H1 (cell line): Measurements from ENCODE around the gene ZNF451. TPM values are rescaled to one million over a fixed set of nuclear protein-coding genes. Genes with fewer than 3 reads are reported as not detected.

Experiments used
- ASH2L ChIP-seq: fragments of 200-600, 300-600 bp; sonication (generic); IDR thresholded peaks from one replicate; pipeline ENCODE4 v1.7.1; 2017; ENCODE audit warnings: low read length
- CHD1 ChIP-seq: IDR thresholded peaks from 2 replicates; pipeline ENCODE4 v1.6.1; 2012; ENCODE audit warnings: low read depth, low read length, improper control_type of control experiment
- CTBP2 ChIP-seq: IDR thresholded peaks from 2 replicates; pipeline ENCODE4 v1.7.0; 2011; ENCODE audit warnings: borderline replicate concordance, mild to moderate bottlenecking, moderate library complexity, mixed read lengths, low read length; ENCODE audit not compliant: insufficient read depth, insufficient read length
- KDM5A ChIP-seq: fragments of 200-600 bp; IDR thresholded peaks from 2 replicates; pipeline ENCODE4 v1.7.1; 2012; ENCODE audit warnings: mild to moderate bottlenecking, low read length, inconsistent platforms, mixed read lengths
- POLR2A ChIP-seq, 2 experiments: IDR thresholded peaks; 1 replicate in 1 of 2; 2 replicates in 1 of 2; pipeline ENCODE4 v1.6.1; 2011; ENCODE audit warnings: low read depth in 2 of 2, low read length in 2 of 2, mild to moderate bottlenecking in 2 of 2; ENCODE audit errors: control extremely low read depth in 1 of 2
- RAD21 ChIP-seq, 2 experiments: IDR thresholded peaks in 1 of 2; conservative IDR thresholded peaks in 1 of 2; 2 replicates each; pipeline ENCODE4 v1.6.1; 2011; ENCODE audit warnings: low read depth in 2 of 2, low read length in 2 of 2, improper control_type of control experiment in 1 of 2, inconsistent platforms in 1 of 2, mild to moderate bottlenecking in 1 of 2, moderate library complexity in 1 of 2
- RBBP5 ChIP-seq: IDR thresholded peaks from 2 replicates; pipeline ENCODE4 v1.7.1; 2012; ENCODE audit warnings: low read depth, mild to moderate bottlenecking, inconsistent platforms, low read length, moderate library complexity, borderline replicate concordance
- RNF2 ChIP-seq: fragments of 200-900, 300-1000 bp; sonication (generic); IDR thresholded peaks from 2 replicates; pipeline ENCODE4 v1.7.1; 2016; ENCODE audit warnings: borderline replicate concordance, low read depth, mild to moderate bottlenecking, antibody characterized with exemption, low read length; ENCODE audit not compliant: poor library complexity, severe bottlenecking; ENCODE audit errors: missing control alignments
- SIRT6 ChIP-seq: IDR thresholded peaks from one replicate; pipeline ENCODE4 v1.7.1; 2012; ENCODE audit warnings: low read length, inconsistent platforms
- TAF1 ChIP-seq: IDR thresholded peaks from 2 replicates; pipeline ENCODE4 v1.6.1; 2011; ENCODE audit warnings: mild to moderate bottlenecking, low read depth, low read length
- TBP ChIP-seq: IDR thresholded peaks from 2 replicates; pipeline ENCODE4 v1.6.1; 2011; ENCODE audit warnings: low read depth, low read length, improper control_type of control experiment
- polyA plus RNA-seq, 7 experiments: library from polyadenylated mRNA; depleted of rRNA in 3 of 7; stranded (reverse) in 5 of 7; unstranded in 2 of 7; fragments of >200 nt in 5 of 7; fragments of 200-250 nt in 2 of 7; gene quantifications; 1 replicate in 5 of 7; 2 replicates in 1 of 7; 4 replicates in 1 of 7; pipeline versions ENCODE4 v1.2.1 to v1.2.3, GENCODE V29; 2011 to 2013; ENCODE audit warnings: missing spikeins in 2 of 7, mixed read lengths in 2 of 7
- total RNA-seq: library from RNA; stranded (reverse); fragmentation: NEBNext Ultra II Directional; extraction: Animal tissue kit (Norgen Biotek cat#: 25700); gene quantifications from 2 replicates; pipeline ENCODE4 v1.2.1, GENCODE V29; 2021
- TF ChIP-seq, protein P1 (sequence below): fragments of 300-600 bp; sonication (generic); IDR thresholded peaks from 2 replicates; pipeline ENCODE4 v1.7.1; 2012; ENCODE audit warnings: low read length, moderate library complexity, mild to moderate bottlenecking, inconsistent platforms; ENCODE audit not compliant: insufficient replicate concordance

The ZNF451 gene
- total and polyA plus RNA-seq, 2 of the 8 experiments (the other 6 are each of a cell fraction or from before 2014, with no cell fraction given) = 10.7 to 56.8 TPM

DNA sequence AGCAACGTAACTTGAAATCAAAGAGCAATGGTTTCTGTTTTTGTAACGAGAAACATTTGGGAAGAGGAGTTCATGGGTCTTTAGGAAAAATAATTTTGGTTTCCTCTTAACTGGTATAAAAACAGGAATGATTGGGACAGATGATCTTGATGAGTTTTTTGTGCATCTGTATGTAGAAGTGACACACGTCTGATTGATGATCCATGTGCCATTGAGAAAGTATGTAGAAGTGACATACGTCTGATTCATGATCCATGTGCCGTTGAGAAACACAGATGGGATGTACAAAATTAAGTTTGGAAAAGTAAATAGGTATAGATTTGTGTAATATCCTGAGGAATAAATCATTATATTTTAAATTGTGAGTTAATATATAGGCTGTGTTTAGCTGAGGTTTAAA, 41.4 kb upstream of the ZNF451 start (continued):
- TF ChIP-seq, protein P1, sequence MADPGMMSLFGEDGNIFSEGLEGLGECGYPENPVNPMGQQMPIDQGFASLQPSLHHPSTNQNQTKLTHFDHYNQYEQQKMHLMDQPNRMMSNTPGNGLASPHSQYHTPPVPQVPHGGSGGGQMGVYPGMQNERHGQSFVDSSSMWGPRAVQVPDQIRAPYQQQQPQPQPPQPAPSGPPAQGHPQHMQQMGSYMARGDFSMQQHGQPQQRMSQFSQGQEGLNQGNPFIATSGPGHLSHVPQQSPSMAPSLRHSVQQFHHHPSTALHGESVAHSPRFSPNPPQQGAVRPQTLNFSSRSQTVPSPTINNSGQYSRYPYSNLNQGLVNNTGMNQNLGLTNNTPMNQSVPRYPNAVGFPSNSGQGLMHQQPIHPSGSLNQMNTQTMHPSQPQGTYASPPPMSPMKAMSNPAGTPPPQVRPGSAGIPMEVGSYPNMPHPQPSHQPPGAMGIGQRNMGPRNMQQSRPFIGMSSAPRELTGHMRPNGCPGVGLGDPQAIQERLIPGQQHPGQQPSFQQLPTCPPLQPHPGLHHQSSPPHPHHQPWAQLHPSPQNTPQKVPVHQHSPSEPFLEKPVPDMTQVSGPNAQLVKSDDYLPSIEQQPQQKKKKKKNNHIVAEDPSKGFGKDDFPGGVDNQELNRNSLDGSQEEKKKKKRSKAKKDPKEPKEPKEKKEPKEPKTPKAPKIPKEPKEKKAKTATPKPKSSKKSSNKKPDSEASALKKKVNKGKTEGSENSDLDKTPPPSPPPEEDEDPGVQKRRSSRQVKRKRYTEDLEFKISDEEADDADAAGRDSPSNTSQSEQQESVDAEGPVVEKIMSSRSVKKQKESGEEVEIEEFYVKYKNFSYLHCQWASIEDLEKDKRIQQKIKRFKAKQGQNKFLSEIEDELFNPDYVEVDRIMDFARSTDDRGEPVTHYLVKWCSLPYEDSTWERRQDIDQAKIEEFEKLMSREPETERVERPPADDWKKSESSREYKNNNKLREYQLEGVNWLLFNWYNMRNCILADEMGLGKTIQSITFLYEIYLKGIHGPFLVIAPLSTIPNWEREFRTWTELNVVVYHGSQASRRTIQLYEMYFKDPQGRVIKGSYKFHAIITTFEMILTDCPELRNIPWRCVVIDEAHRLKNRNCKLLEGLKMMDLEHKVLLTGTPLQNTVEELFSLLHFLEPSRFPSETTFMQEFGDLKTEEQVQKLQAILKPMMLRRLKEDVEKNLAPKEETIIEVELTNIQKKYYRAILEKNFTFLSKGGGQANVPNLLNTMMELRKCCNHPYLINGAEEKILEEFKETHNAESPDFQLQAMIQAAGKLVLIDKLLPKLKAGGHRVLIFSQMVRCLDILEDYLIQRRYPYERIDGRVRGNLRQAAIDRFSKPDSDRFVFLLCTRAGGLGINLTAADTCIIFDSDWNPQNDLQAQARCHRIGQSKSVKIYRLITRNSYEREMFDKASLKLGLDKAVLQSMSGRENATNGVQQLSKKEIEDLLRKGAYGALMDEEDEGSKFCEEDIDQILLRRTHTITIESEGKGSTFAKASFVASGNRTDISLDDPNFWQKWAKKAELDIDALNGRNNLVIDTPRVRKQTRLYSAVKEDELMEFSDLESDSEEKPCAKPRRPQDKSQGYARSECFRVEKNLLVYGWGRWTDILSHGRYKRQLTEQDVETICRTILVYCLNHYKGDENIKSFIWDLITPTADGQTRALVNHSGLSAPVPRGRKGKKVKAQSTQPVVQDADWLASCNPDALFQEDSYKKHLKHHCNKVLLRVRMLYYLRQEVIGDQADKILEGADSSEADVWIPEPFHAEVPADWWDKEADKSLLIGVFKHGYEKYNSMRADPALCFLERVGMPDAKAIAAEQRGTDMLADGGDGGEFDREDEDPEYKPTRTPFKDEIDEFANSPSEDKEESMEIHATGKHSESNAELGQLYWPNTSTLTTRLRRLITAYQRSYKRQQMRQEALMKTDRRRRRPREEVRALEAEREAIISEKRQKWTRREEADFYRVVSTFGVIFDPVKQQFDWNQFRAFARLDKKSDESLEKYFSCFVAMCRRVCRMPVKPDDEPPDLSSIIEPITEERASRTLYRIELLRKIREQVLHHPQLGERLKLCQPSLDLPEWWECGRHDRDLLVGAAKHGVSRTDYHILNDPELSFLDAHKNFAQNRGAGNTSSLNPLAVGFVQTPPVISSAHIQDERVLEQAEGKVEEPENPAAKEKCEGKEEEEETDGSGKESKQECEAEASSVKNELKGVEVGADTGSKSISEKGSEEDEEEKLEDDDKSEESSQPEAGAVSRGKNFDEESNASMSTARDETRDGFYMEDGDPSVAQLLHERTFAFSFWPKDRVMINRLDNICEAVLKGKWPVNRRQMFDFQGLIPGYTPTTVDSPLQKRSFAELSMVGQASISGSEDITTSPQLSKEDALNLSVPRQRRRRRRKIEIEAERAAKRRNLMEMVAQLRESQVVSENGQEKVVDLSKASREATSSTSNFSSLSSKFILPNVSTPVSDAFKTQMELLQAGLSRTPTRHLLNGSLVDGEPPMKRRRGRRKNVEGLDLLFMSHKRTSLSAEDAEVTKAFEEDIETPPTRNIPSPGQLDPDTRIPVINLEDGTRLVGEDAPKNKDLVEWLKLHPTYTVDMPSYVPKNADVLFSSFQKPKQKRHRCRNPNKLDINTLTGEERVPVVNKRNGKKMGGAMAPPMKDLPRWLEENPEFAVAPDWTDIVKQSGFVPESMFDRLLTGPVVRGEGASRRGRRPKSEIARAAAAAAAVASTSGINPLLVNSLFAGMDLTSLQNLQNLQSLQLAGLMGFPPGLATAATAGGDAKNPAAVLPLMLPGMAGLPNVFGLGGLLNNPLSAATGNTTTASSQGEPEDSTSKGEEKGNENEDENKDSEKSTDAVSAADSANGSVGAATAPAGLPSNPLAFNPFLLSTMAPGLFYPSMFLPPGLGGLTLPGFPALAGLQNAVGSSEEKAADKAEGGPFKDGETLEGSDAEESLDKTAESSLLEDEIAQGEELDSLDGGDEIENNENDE = no peak
- no peak for TF ChIP-seq RNF2
- no peak for TF ChIP-seq KDM5A
- TF ChIP-seq RAD21 (IDR thresholded peaks at IDR 0.05 in 1 of 2, conservative IDR thresholded peaks at IDR 0.05 in 1 of 2; ENCODE audit: low read depth in 2 of 2, low read length in 2 of 2) = no peak
- no peak for TF ChIP-seq SIRT6
- TF ChIP-seq ASH2L = no peak
- TF ChIP-seq TBP = no peak
- no peak for TF ChIP-seq TAF1
- no peak for TF ChIP-seq CHD1
- TF ChIP-seq CTBP2 = no peak
- no peak for TF ChIP-seq RBBP5
- no peak for TF ChIP-seq POLR2A (IDR thresholded peaks at IDR 0.05; ENCODE audit: control extremely low read depth in 1 of 2, low read depth in 2 of 2, low read length in 2 of 2)
